ENCODE data around the gene MYADML2.

GRCh38 chr17:81980122-81980521, 33.1 kb upstream of the MYADML2 start:
- no peak for TF ChIP-seq POLR2A (IDR thresholded peaks at IDR 0.05; ENCODE audit: low read length)
- no peak for TF ChIP-seq GATA1 (IDR thresholded peaks at IDR 0.05; ENCODE audit: low read depth, low read length)

Data from erythroblast (primary cell).